H1 (cell line): ENCODE measurements around the gene PIP5K1B. TPM values are rescaled to one million over a fixed set of nuclear protein-coding genes. Genes with fewer than 3 reads are reported as not detected.

ENCODE experiments used
- CTCF ChIA-PET: fragments of 300-600 bp; sonication (Branson Sonifier 250); formaldehyde crosslinking; loops from one replicate; lab custom pipeline; 2021; ENCODE audit not compliant: partially characterized antibody; lab: Charles Lee
- POLR2A ChIA-PET: fragments of 300-600 bp; sonication (Branson Sonifier 250); formaldehyde crosslinking; loops from one replicate; lab custom pipeline; 2021; ENCODE audit warnings: inconsistent platforms; ENCODE audit not compliant: partially characterized antibody; lab: Charles Lee
- DNase-seq, 2 experiments: peaks; one replicate each; pipeline versions ENCODE4 v3.0.0 to v3.0.0-alpha.2; 2010 to 2022; ENCODE audit warnings: low spot score in 2 of 2, low read depth in 1 of 2, mixed read lengths in 1 of 2
- FAIRE-seq: peaks from 2 replicates; lab custom pipeline; 2011; peaks lifted over from hg19 to GRCh38; lab: Jason Lieb, UNC
- H2AFZ ChIP-seq: 2 replicates; pipeline ENCODE4 v1.8.1; 2012; ENCODE audit warnings: low read length, inconsistent platforms
- H2AK5ac ChIP-seq: 2 replicates; pipeline ENCODE4 v1.6.1; 2013; ENCODE audit warnings: low read depth, low read length
- H2BK120ac ChIP-seq: replicated peaks from 2 replicates; pipeline ENCODE3; 2013; ENCODE audit warnings: low read depth, low read length, inconsistent platforms
- H2BK12ac ChIP-seq: 2 replicates; pipeline ENCODE4 v1.6.1; 2013; ENCODE audit warnings: low read depth, low read length
- H2BK15ac ChIP-seq: 2 replicates; pipeline ENCODE4 v1.6.1; 2013; ENCODE audit warnings: low read length
- H2BK20ac ChIP-seq: 2 replicates; pipeline ENCODE4 v1.6.1; 2013; ENCODE audit warnings: low read length
- H2BK5ac ChIP-seq: 2 replicates; pipeline ENCODE4 v1.6.1; 2013; ENCODE audit warnings: low read depth, low read length
- H3K14ac ChIP-seq: 2 replicates; pipeline ENCODE4 v1.6.1; 2013; ENCODE audit warnings: inconsistent platforms; ENCODE audit not compliant: insufficient read length
- H3K18ac ChIP-seq: 2 replicates; pipeline ENCODE4 v1.6.1; 2013; ENCODE audit warnings: low read length; ENCODE audit errors: extremely low read depth
- H3K23ac ChIP-seq: 2 replicates; pipeline ENCODE4 v1.6.1; 2013; ENCODE audit warnings: inconsistent platforms; ENCODE audit not compliant: insufficient read length
- H3K23me2 ChIP-seq: 2 replicates; pipeline ENCODE4 v1.6.1; 2013; ENCODE audit warnings: low read depth, low read length
- H3K27ac ChIP-seq: 2 replicates; pipeline ENCODE4 v1.6.1; 2011; ENCODE audit warnings: low read depth, low read length, inconsistent platforms
- H3K27me3 ChIP-seq, 4 experiments: replicated peaks in 1 of 4; 1 replicate in 1 of 4; 2 replicates in 3 of 4; pipeline versions ENCODE4 v1.6.1 to v1.8.1; 2011 to 2013; ENCODE audit warnings: low read length in 3 of 4, mild to moderate bottlenecking in 3 of 4, inconsistent platforms in 2 of 4, mixed read lengths in 2 of 4, moderate library complexity in 1 of 4; ENCODE audit not compliant: control insufficient read depth in 3 of 4, insufficient read depth in 3 of 4; ENCODE audit errors: extremely low read depth in 1 of 4
- H3K36me3 ChIP-seq, 4 experiments: 2 replicates each; pipeline versions ENCODE4 v1.6.1 to v1.8.1; 2011 to 2013; ENCODE audit warnings: mild to moderate bottlenecking in 4 of 4, low read length in 3 of 4, moderate library complexity in 2 of 4, control low read depth in 1 of 4, inconsistent platforms in 1 of 4; ENCODE audit not compliant: insufficient read depth in 4 of 4, control insufficient read depth in 2 of 4
- H3K4ac ChIP-seq: replicated peaks from 2 replicates; pipeline ENCODE3; 2013; ENCODE audit warnings: low read length, low read depth, mixed read lengths, inconsistent platforms; ENCODE audit not compliant: insufficient read length
- H3K4me1 ChIP-seq, 4 experiments: replicated peaks in 1 of 4; 1 replicate in 1 of 4; 2 replicates in 3 of 4; pipeline versions ENCODE4 v1.6.1 to v1.8.1; 2011 to 2013; ENCODE audit warnings: low read length in 3 of 4, inconsistent platforms in 2 of 4, mixed read lengths in 1 of 4; ENCODE audit not compliant: insufficient read depth in 4 of 4, control insufficient read depth in 3 of 4
- H3K4me2 ChIP-seq, 2 experiments: 2 replicates each; pipeline versions ENCODE4 v1.6.1 to v1.8.1; 2011 to 2013; ENCODE audit warnings: low read depth in 2 of 2, low read length in 2 of 2, control low read depth in 1 of 2, inconsistent platforms in 1 of 2, mild to moderate bottlenecking in 1 of 2; ENCODE audit not compliant: insufficient read depth in 1 of 2
- H3K4me3 ChIP-seq, 4 experiments: fragments of 200-600, 300-600 bp in 1 of 4; sonication (generic), shearing (Covaris generic), sonication (Bioruptor Twin) in 1 of 4; 2 replicates each; pipeline versions ENCODE4 v1.5.1 to v1.8.1; 2011 to 2016; ENCODE audit warnings: low read length in 4 of 4, low read depth in 3 of 4, control low read depth in 2 of 4, inconsistent platforms in 2 of 4, mild to moderate bottlenecking in 2 of 4, mixed read lengths in 1 of 4, moderate library complexity in 1 of 4; ENCODE audit not compliant: insufficient read depth in 2 of 4; ENCODE audit errors: extremely low read depth in 1 of 4
- H3K56ac ChIP-seq: replicated peaks from 2 replicates; pipeline ENCODE3; 2013; ENCODE audit warnings: low read depth, mild to moderate bottlenecking, mixed read lengths, low read length, inconsistent platforms; ENCODE audit not compliant: insufficient read length
- H3K79me1 ChIP-seq: 2 replicates; pipeline ENCODE4 v1.6.1; 2013; ENCODE audit warnings: low read depth, low read length, control low read depth
- H3K79me2 ChIP-seq, 2 experiments: 2 replicates each; pipeline versions ENCODE4 v1.6.1 to v1.8.1; 2012 to 2013; ENCODE audit warnings: low read length in 2 of 2, mild to moderate bottlenecking in 2 of 2, inconsistent platforms in 1 of 2; ENCODE audit not compliant: insufficient read depth in 2 of 2, control insufficient read depth in 1 of 2
- H3K9ac ChIP-seq, 4 experiments: replicated peaks in 1 of 4; 1 replicate in 1 of 4; 2 replicates in 3 of 4; pipeline versions ENCODE4 v1.6.1 to v1.8.1; 2011 to 2013; ENCODE audit warnings: low read depth in 3 of 4, low read length in 3 of 4, control low read depth in 2 of 4, mild to moderate bottlenecking in 2 of 4, moderate library complexity in 2 of 4, inconsistent platforms in 1 of 4; ENCODE audit errors: extremely low read depth in 1 of 4
- H3K9me3 ChIP-seq, 2 experiments: 2 replicates each; pipeline versions ENCODE4 v1.6.1 to v1.8.1; 2012 to 2013; ENCODE audit warnings: mild to moderate bottlenecking in 2 of 2, moderate library complexity in 2 of 2, control low read depth in 1 of 2, inconsistent platforms in 1 of 2, low read depth in 1 of 2, low read length in 1 of 2, mixed read lengths in 1 of 2; ENCODE audit not compliant: insufficient read depth in 2 of 2
- H4K20me1 ChIP-seq, 2 experiments: replicated peaks in 1 of 2; 2 replicates each; pipeline versions ENCODE3 to v1.8.1; 2011 to 2013; ENCODE audit warnings: inconsistent platforms in 2 of 2, low read length in 2 of 2, mild to moderate bottlenecking in 1 of 2; ENCODE audit not compliant: insufficient read depth in 2 of 2, control insufficient read depth in 1 of 2
- H4K5ac ChIP-seq: 2 replicates; pipeline ENCODE4 v1.6.1; 2013; ENCODE audit warnings: low read length, low read depth, mixed read lengths, inconsistent platforms; ENCODE audit not compliant: insufficient read length
- H4K8ac ChIP-seq: 2 replicates; pipeline ENCODE4 v1.8.0; 2013; ENCODE audit warnings: mild to moderate bottlenecking, moderate library complexity, low read length, inconsistent platforms; ENCODE audit not compliant: insufficient read depth; ENCODE audit errors: extremely low read depth
- H4K91ac ChIP-seq: replicated peaks from 2 replicates; pipeline ENCODE3; 2013; ENCODE audit warnings: low read length, mixed read lengths, inconsistent platforms; ENCODE audit not compliant: insufficient read length
- CBX8 ChIP-seq: fragments of 300-800, 300-1000 bp; sonication (generic); IDR thresholded peaks from 2 replicates; pipeline ENCODE4 v1.7.1; 2016; ENCODE audit warnings: low read depth, low read length, borderline replicate concordance
- CEBPB ChIP-seq: IDR thresholded peaks from 2 replicates; pipeline ENCODE4 v1.6.1; 2012; ENCODE audit warnings: low read depth, low read length
- CHD2 ChIP-seq: IDR thresholded peaks from 2 replicates; pipeline ENCODE4 v1.6.1; 2012; ENCODE audit warnings: low read length, improper control_type of control experiment
- EGR1 ChIP-seq: IDR thresholded peaks from 2 replicates; pipeline ENCODE4 v1.6.1; 2011; ENCODE audit warnings: low read depth, low read length, borderline replicate concordance
- MAFK ChIP-seq: IDR thresholded peaks from 2 replicates; pipeline ENCODE4 v1.6.1; 2012; ENCODE audit warnings: low read depth, mild to moderate bottlenecking, improper control_type of control experiment, low read length
- PHF8 ChIP-seq: fragments of 200-600 bp; sonication (generic); conservative IDR thresholded peaks from 2 replicates; pipeline ENCODE4 v1.7.1; 2012; ENCODE audit warnings: low read depth, mild to moderate bottlenecking, inconsistent platforms, low read length, moderate library complexity
- RFX5 ChIP-seq: IDR thresholded peaks from 2 replicates; pipeline ENCODE4 v1.6.1; 2011; ENCODE audit warnings: low read depth, low read length, improper control_type of control experiment, borderline replicate concordance
- SP4 ChIP-seq: IDR thresholded peaks from 2 replicates; pipeline ENCODE4 v1.6.1; 2012; ENCODE audit warnings: low read length, inconsistent platforms
- WGBS, 2 experiments: shearing (Covaris generic) in 1 of 2; methylation state at CpG; one replicate each; pipeline versions ENCODE4 v1.1.6 to v1.1.7; 2013 to 2015; ENCODE audit warnings: low lambda C conversion rate in 2 of 2, mixed read lengths in 2 of 2, inconsistent platforms in 1 of 2, low coverage in 1 of 2, missing lambda C conversion rate in 1 of 2; ENCODE audit not compliant: insufficient replicate concordance in 2 of 2, insufficient coverage in 1 of 2, insufficient read length in 1 of 2; ENCODE audit errors: extremely low coverage in 1 of 2, missing lambda C conversion rate in 1 of 2; 5-methylcytosine and 5-hydroxymethylcytosine counted together
- polyA plus RNA-seq, 7 experiments: library from polyadenylated mRNA; depleted of rRNA in 3 of 7; stranded (reverse) in 5 of 7; unstranded in 2 of 7; fragments of >200 nt in 5 of 7; fragments of 200-250 nt in 2 of 7; gene quantifications; 1 replicate in 5 of 7; 2 replicates in 1 of 7; 4 replicates in 1 of 7; pipeline versions ENCODE4 v1.2.1 to v1.2.3, GENCODE V29; 2011 to 2013; ENCODE audit warnings: missing spikeins in 2 of 7, mixed read lengths in 2 of 7
- total RNA-seq: library from RNA; stranded (reverse); fragmentation: NEBNext Ultra II Directional; extraction: Animal tissue kit (Norgen Biotek cat#: 25700); gene quantifications from 2 replicates; pipeline ENCODE4 v1.2.1, GENCODE V29; 2021
- TF ChIP-seq, protein P1 (sequence below): IDR thresholded peaks from 2 replicates; pipeline ENCODE4 v1.6.1; 2011; ENCODE audit warnings: low read depth, mild to moderate bottlenecking, low read length; ENCODE audit not compliant: insufficient read depth
- TF ChIP-seq, protein P2 (sequence below), 3 experiments: IDR thresholded peaks; 1 replicate in 2 of 3; 2 replicates in 1 of 3; pipeline versions ENCODE4 v1.5.1 to v1.6.1; 2011; ENCODE audit warnings: low read length in 3 of 3, mild to moderate bottlenecking in 3 of 3, inconsistent platforms in 2 of 3, low read depth in 1 of 3, moderate library complexity in 1 of 3; ENCODE audit not compliant: insufficient read depth in 1 of 3; ENCODE audit errors: control extremely low read depth in 1 of 3

PIP5K1B gene
- total and polyA plus RNA-seq, 2 of the 8 experiments (the other 6 are each of a cell fraction or from before 2014, with no cell fraction given): 4.7 to 7.7 TPM

DNA sequence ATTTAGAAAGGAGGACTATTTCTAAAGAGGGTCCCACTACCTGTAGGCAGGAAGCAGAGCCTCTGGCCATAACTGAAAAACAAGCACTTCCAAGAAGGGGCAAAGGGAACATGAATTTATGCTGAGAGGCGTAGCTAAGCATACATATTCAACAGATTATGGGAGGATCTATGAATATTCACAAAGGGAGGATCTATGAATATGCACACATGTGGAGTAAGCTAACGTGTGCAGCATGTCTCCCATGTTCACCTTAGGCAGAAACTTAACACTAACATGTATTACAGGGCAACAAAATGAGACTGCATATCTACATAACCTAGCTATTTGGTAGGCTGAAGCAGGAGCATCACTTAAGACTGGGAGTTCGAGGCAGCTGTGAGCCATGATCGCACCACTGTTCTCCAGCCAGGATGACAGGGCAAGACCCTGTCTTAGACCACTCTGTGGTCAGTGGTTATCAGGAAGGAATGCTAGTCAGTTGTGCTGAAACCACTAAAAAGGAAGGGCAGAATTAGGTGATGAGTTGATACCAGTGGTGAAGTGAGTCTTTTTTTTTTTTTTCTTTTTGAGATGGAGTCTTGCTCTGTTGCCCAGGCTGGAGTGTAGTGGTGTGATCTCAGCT lies 351.3 kb downstream of the PIP5K1B start:
- no peaks in the 10 kb centered on the region for H3K27me3 ChIP-seq
- no peak overlapping the region for H2BK20ac ChIP-seq
- H4K20me1 ChIP-seq: peaks cover 0 to 4% of the 10 kb centered on the region in 2 experiments
- no peak overlapping the region for H4K91ac ChIP-seq
- H2BK5ac ChIP-seq: no peak overlapping the region
- no peak overlapping the region for H4K8ac ChIP-seq
- H3K79me2 ChIP-seq: 0 out of 4 replicates have a peak, but pooled peaks cover 0 to 3% of the 10 kb centered on the region in 2 experiments
- H3K9me3 ChIP-seq: no peaks in the 10 kb centered on the region
- POLR2A ChIA-PET: interaction anchor here (6.5 kb wide), 1 partner anchor 65 kb away, joined by 32 read pairs; no protein-coding TSS in a partner anchor
- no peak overlapping the region for H3K4me3 ChIP-seq
- no peak overlapping the region for H3K56ac ChIP-seq
- no peak overlapping the region for H2BK15ac ChIP-seq
- no peak for DNase-seq
- peaks cover 0 to 15% (median 8%) of the 10 kb centered on the region in 4 experiments; a peak in 6 of 8 replicates for H3K36me3 ChIP-seq
- H4K5ac ChIP-seq: no peak overlapping the region
- no peak for FAIRE-seq
- 99% methylated on average over 4 of the region's 4 CpGs; no CpG with 5 or more reads in 1 of the 2 experiments for WGBS, 2 experiments
- H3K4me2 ChIP-seq: no peak overlapping the region
- H3K9ac ChIP-seq: no peak overlapping the region
- H3K79me1 ChIP-seq: 0 out of 2 replicates have a peak, but pooled peaks cover 5% of the 10 kb centered on the region
- H3K14ac ChIP-seq: no peak overlapping the region
- H3K4ac ChIP-seq: no peak overlapping the region
- H3K4me1 ChIP-seq: peaks cover 0 to 7% (median 2%) of the 10 kb centered on the region in 4 experiments; a peak in 4 of 7 replicates
- no peak overlapping the region for H2BK120ac ChIP-seq
- no peaks in the 10 kb centered on the region for H3K23me2 ChIP-seq
- H3K27ac ChIP-seq: no peak overlapping the region
- H3K23ac ChIP-seq: no peak overlapping the region
- no peak overlapping the region for H2BK12ac ChIP-seq
- no peak overlapping the region for H2AK5ac ChIP-seq
- H2AFZ ChIP-seq: no peak overlapping the region
- CTCF ChIA-PET: interaction anchor here (0.6 to 10.8 kb wide), 17 partner anchors 11 to 170 kb away, joined by 3 to 100 read pairs (median 3); no protein-coding TSS in a partner anchor
- no peak overlapping the region for H3K18ac ChIP-seq
- no peak for TF ChIP-seq RFX5
- no peak for TF ChIP-seq CHD2
- no peak for TF ChIP-seq CEBPB
- TF ChIP-seq, protein P1, sequence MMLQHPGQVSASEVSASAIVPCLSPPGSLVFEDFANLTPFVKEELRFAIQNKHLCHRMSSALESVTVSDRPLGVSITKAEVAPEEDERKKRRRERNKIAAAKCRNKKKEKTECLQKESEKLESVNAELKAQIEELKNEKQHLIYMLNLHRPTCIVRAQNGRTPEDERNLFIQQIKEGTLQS: no peak
- TF ChIP-seq, protein P2, sequence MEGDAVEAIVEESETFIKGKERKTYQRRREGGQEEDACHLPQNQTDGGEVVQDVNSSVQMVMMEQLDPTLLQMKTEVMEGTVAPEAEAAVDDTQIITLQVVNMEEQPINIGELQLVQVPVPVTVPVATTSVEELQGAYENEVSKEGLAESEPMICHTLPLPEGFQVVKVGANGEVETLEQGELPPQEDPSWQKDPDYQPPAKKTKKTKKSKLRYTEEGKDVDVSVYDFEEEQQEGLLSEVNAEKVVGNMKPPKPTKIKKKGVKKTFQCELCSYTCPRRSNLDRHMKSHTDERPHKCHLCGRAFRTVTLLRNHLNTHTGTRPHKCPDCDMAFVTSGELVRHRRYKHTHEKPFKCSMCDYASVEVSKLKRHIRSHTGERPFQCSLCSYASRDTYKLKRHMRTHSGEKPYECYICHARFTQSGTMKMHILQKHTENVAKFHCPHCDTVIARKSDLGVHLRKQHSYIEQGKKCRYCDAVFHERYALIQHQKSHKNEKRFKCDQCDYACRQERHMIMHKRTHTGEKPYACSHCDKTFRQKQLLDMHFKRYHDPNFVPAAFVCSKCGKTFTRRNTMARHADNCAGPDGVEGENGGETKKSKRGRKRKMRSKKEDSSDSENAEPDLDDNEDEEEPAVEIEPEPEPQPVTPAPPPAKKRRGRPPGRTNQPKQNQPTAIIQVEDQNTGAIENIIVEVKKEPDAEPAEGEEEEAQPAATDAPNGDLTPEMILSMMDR (IDR thresholded peaks at IDR 0.05; ENCODE audit: control extremely low read depth in 1 of 3, insufficient read depth in 1 of 3, low read depth in 1 of 3, low read length in 3 of 3): no peak
- TF ChIP-seq EGR1: no peak
- no peak for TF ChIP-seq SP4
- no peak for TF ChIP-seq PHF8
- TF ChIP-seq MAFK: no peak
- TF ChIP-seq CBX8: no peak
